NAMALWA (cell line): ENCODE measurements around the gene RAP1GAP2.
A peak's percentile ranks its signal among the peaks of the same experiment; 100 is the strongest.
"Not testable (repeated sequence)": the region's sequence is repeated elsewhere in the genome, so short reads cannot be mapped to it uniquely, and the experiment has no call there.

Experiments
- DNase-seq: peaks from one replicate; pipeline ENCODE4 v3.0.0-alpha.2; 2015; ENCODE audit warnings: low spot score

Gene RAP1GAP2

DNA sequence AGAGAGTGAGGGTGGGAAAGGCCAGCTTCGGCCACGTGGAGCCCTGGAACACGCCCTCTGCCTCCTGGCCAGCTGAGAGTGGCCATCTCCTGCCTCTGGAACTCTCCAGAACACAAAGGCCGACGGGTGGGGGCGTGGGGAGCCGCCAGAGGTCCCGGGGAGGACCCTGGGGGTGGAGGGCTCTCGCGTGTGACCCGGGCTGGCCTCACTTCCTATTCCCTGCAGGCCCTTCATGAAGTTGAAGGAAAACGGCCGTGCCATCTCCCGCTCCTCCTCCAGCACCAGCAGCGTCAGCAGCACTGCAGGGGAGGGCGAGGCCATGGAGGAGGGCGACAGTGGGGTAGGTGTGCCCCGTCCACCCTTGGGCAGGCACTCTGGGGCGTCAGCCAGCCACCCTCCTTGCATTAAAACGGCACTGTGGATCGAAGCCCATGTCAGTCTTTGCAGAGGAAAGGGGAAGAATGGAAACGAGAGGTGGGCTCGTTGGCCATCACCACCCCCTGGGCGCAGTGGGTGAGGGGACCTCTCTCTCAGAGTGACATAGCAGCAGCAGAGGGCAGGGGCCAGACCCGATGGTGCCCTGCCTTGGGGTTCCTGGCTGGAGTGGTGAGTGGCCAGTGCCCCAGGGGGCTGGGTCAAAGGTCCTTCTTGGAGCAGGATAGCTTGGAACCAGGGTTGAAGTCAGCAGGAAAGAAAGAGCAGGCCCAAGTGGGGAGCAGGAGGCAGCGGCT lies 230.1 kb downstream of the RAP1GAP2 start:
- no peak for DNase-seq

DNA sequence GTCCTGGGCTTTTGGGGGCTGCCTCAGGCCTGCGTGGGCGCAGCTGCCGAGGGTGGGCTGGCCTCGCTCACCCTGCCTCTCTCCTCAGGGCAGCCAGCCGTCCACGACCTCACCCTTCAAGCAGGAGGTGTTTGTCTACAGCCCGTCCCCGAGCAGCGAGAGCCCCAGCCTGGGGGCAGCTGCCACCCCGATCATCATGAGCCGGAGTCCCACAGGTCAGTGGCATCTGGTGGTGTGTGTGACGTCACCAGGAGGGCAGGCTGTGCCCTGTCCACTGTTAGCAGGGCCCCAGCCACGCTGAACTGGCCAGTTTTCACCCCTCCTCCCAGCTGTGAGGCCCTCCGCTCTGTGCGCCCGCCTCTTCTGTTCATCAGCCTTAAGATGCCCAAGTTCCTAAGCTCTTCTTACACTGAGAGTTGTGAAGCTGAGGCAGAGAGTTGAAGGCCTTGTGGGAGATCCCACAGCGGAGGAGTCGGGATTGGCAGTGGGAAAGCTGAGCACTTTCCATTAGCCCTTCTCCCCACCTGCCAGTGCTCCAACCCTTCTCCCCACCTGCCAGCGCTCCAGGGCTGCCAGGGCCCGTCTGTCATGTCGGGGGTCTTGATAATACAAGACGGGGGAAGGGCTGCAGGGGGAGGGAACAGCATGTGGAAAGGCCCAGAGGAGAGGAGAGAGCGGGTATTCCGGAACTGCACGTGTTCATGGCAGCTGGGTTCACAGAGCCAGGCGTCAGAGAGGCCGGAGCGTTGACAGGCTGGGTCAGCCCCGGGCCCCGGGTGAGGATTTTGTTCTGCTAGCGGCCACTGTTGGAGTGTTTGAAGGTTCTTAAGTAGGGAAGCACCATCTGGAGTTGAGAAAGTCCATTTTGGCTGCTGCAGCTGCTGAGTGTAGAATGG lies 230.9 kb downstream of the RAP1GAP2 start:
- DNase-seq, result no peak

DNA sequence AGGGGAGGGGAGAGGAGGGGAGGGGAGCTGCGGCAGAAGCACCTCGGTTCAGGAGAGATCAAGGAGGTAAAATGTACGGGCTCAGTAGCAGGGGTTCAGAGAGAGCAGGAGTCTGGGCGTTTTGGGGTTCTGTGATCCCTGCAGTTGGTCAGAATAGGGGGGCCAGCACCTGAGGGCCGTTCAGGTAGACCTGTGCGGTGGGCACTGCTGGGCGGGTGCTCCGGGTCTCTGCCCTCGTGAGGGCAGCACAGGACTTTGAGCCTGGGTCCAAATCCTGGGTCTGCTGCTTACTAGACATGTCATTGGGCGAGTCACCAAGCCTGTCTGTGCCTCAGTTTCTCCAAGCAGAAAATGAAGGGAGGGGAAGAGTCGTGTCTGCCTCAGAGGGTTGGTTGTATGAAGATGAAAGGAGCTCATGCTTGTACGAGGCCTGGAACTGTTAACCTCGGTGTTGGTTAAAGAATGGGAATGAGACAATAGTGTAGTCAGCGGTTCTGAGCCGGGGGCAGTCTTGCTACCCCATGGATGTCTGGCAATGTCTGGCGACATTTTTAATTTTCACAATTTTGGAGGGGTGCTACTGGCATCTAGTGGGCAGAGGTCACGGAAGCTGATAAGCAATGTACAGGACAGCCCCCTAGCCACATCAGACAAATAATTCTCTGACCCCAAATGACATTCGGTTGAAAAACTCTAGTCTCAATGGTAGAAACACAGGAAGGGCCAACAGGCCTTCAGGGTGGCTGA lies 231.7 kb downstream of the RAP1GAP2 start:
- DNase-seq, result no peak

DNA sequence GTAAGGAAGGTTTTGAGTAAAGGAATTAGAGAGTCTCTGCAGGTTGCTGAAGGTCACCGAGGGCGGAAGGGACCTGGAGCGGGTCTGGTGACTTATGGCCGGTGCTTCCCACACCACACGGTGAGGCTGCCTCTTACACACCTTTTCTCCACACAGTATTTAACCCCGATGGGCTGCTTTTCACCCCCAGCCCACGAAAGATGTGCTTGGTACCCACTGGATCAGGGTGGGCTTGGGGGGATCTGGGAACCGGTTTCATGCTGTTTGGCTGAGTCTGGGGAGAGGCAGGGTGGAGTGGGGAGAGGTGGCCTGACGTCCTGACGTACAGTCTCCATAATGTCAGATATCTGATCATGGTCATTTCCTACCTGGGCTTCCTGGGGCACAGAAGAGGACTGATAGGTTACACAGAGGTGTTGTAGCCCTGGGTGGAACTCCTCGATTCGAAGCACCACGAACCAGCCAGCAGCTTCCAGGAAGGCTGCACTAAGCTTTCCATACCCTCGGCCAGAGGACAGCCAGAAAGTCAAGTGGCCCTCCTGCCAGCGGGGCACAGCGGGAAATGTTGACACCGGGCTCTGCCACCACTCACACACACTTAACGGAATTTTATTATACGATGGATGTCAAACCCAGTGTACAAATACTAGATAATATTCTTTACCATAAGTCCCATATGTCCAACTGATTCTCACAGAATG lies 233.1 kb downstream of the RAP1GAP2 start:
- no peak for DNase-seq

DNA sequence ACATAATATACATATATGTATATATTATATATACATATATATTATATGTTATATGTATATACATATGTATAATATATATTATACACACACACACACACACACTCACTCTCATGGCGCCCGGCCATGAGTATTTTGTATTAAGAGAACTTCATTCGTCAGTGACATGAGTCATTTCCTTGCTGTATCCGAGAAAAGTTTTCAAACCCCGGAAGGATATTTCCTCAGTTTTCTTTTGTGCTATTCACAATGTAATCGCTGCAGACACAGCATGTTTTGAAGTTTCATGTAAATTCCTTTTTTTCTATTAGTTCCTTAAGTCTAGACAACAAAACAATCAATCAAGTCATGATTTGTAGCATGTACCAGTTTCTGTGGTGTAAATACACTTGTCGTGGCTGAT lies 233.9 kb downstream of the RAP1GAP2 start:
- DNase-seq, result no peak

DNA sequence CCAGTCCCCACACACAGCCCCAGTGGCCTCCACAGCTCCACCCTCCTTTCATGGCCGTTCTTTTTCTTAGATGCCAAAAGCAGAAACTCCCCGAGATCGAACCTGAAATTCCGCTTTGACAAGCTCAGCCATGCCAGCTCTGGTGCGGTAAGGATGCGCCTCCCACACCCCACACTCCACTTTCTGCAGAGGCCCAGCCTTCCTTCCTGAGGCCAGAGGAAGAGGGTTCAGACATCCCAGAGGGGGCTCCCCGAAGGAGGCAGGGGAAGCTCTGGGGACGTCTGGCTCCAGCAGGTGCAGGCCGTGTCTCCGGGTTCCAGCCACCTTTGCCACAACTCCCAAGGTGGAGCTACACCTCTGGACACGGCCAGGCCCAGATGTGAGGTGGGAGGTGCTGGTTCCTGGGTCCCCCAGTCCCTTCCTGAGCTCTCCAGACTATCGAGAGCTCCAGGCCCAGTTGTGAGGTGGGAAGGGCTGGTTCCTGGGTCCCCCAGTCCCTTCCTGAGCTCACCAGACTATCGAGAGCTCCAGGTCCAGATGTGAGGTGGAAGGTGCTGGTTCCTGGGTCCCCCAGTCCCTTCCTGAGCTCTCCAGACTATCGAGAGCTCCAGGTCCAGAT lies 234.7 kb downstream of the RAP1GAP2 start:
- not testable (repeated sequence) for DNase-seq

DNA sequence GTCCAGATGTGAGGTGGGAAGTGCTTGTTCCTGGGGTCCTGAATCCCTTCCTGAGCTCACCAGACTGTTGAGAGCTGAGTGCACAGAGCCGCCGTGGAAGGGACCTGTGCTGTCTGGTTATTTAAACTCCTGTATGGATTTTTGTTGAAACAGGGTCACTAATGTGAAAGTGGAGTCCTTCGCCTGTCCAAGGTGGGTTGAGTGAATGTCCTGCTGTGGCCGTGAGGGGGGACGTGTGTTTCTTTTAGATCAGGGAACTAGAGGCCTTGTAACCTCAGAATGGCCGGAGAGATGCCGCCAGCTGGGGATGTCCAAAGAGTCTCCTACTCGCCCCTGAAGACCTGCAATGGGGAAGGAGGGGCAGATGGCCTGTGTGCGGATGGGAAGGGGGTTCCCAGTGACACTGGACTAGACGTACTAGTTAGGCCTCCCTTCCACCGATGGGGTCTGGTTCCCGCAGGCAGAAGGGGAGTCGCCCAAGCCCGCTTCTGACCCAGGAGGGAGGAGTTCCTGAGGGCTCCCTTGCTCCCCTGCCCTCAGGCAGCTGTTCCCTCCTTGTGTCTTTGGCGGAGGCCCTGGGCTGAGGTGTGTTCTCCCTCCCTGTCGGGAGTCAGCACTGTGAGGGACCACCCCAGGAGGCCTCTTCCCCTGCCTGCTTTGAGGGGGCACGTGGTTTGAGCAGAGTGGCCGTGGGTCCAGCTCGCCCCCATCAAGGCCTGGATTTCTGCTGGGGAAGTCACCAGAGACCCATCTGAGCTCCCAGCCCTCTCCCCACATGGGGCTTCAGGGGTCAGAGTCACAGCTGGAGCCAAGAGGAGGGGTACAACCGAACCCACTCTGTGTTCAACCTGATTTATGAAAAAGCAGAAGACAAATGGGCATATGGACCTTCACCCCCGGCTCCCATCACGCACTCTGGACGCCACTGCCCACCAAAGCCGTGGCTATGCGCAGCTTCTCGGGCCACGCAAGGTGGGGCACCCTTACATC lies 236.3 kb downstream of the RAP1GAP2 start:
- DNase-seq, result no peak

DNA sequence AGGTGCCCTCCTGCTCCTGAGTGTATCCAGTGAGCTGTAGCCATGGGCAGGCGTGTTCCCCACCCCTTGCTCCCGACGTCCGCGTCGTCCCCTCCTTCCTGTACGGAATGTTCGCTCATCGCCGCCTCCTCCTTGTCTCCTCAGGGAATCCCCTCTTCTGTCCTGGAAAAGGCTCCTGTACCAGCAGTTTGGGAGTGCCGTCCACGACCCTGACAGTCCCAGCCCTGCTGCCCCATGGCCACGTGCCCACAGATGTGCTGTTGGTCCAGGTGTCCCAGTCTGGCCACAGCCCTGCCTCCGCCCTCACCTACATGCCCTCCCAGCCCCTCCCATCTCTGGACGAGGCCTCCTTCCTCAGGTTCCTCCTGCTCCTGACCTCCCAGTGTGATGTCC lies 237.0 kb downstream of the RAP1GAP2 start:
- DNase-seq, result no peak

DNA sequence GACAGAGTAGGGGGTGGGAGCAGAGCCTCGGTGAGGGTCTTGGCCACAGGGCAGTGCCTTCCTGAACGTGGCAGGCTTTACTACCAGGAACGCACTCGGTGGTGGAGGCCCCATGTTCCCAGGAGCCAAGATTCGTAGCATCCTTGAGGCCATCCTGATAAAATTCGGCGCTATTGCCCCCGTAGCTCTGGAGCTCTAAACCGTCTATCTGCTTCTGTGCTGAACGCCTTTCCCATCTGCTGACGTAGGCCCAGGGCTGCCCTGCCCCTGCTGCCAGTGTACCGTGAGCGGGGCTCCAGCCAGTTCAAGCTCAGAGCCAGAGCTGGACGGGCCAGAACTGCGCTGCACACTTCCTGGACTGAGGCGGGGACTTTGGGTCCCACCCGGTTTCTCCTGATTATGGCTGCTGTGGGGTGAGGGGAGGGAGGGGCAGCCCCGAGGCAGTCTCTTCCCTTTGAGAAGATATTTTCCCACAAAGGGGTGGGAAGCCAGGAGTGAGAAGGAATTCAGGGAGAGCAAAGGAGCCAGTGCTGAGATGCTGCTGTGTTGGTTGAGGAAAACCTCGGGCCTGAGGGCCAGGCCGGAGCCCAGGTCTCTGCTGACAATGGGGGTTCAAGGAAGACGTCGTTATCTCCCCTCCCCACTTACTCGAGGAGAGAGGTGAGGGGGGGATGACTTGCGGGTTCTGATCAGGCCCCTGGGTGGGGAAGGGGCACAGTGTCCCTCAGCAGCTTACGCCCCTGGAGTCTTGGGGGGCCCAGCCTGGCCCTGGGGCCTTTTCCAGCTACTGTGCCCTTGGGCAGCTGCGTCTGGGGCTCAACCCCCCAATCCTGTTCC lies 237.7 kb downstream of the RAP1GAP2 start:
- no peak for DNase-seq

DNA sequence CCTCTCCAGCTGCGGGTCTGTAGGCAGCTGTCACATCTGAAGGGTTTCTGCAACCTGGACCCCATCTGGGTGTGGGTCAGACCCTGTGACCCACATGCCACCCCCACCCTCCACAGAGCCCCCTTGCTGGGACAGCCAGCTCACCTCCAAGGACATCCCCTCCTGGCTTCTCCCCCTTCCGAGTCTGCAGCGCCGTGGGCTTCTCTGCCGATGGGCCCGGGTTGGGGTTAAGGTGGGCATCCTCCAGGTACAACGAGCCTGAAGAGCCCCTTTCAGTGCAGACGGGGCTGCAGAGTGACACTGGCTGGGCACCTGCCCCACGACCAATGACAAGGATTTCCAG lies 238.3 kb downstream of the RAP1GAP2 start:
- no peak for DNase-seq

DNA sequence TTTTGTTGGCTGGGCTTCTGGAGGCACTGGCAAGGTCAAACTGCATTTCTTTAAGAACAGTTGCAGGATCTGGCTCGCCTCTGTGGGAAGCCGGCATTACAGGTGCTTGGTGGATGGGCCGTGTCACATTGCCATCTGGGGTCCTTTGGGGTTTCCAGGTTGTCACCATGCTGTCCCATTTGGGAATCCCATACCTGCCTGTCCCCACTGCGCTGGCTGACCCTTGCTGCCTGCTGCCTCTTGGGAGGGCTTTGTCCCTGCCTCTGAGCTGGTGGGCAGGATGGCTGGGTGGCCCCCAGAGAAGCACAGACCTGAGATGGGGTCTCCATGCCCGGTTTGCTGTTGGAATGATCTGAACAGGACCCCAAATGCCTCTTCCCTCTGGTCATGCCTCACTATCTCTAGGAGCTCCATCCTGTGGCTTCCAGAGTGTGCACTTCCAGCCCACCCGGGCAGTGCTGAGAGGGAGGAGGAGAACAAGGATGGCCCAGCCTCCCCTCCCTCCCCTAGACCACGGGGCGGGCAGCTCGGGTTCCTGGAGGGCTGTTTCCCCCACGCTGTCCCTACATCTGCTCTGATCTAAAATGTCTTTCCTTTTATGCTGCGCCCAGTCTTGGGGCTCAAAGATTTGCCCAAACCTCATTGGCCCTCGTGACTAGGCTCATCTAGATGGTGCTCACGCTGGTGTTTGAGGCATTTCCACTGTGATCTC lies 239.2 kb downstream of the RAP1GAP2 start:
- no peak for DNase-seq

DNA sequence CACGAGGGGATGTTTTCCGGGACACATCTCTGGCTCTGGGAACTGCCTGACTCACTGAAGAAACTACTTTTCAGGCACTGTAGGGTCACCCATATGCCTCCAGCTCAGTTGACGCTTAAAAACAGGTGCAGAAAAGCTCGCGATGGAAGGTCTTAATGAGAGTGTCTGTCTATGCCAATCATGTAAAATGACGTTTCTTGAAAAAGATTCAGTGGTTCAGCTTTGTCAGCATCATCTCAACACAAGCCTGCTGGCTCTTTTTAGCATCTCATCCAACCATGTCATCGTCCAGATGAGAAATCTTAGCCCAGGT lies 239.7 kb downstream of the RAP1GAP2 start:
- no peak for DNase-seq

DNA sequence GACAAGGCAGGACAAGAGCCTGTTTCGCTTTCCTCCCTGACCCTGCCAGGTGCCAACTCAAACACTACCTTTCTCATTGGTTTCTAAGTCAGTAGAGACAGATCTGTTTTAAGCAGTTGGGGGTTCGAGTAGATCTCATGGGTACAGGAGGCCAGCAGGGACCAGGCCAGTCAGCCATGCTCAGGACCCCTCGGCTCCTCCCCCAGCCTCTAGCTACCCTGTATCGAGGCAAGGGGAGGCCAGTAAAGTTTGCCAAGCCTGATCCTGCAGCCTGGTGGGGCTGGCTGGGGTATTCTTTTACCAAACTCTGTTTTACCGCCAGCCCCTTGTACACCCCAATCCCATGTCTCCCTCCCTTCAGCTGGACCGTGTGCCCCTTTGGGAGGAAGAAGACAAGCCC lies 240.6 kb downstream of the RAP1GAP2 start:
- no peak for DNase-seq

DNA sequence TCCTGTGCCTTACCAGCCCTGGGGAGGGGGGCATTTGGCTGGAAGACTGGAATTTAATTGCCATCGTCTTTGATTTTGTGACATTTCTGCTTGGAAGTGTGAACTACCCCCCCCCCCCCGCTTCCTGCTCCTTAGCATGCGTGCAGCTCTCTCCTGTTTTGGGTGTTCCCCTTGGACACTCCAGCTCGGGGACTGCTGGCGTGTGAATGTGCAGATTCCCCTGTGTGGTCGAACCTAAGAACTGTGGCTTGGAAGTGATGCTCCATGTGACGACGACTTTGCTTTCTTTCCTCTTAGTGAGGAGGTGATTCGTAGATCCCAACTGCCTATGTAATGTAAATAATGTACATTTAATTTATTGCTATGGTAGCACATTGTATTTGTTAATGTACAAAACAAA lies 241.0 kb downstream of the RAP1GAP2 start:
- DNase-seq, result no peak

DNA sequence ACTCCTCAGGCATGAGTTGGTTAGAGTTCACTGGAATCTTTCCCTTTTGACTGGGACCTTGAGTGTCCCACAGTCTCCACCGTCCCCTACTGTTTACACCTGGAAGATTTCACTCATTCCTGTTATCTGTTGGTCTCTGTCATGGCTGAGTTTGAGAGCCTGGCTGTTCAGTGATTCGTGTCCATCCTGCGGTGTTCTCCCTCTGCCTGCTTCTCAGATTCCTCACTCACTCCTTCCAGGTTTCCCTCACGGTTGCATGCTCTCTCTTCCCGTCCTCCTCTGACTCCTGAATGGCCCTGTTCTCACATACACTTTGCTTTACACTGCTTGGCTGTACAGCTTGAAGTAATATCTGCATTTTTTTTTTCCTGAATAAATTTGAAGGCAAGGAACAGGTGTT lies 242.7 kb downstream of the RAP1GAP2 start:
- no peak for DNase-seq

DNA sequence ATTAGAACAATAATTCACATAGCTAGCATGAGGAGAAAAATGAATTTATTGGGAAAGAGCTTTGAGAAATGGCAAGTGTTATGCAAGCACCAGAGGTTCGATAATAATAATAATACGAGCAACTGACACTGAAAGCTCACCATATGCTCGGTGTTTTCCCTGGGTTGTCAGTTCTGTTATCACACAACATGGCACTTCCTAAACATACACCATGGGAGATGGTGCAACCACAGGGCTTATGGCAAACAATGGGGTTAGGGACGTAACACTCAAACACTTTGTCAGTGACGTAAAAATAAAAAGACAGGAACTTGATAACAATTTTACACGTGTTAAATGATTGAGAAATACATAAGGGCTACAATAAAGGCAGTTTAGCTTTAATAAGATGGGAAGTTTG lies 243.5 kb downstream of the RAP1GAP2 start:
- no peak for DNase-seq

DNA sequence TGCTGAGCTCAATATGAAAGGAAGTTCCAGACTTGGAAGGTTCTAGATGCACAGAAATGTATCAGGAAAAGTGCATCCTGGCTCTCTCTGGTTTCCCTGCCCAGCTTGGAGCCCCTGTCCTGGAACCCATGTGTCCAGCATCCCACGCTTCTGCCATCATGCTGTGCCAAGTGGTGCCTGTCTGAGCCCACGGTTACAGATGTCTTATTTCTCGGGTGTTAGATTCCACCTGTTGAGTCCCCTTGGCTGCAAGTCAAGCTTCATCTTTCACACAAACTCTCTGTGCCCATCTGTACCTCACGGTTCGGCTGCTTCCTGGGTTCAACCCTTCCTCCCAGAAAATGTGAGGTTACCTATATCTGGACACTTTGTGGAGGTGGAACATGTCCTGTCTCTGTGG lies 244.6 kb downstream of the RAP1GAP2 start:
- DNase-seq, result no peak

DNA sequence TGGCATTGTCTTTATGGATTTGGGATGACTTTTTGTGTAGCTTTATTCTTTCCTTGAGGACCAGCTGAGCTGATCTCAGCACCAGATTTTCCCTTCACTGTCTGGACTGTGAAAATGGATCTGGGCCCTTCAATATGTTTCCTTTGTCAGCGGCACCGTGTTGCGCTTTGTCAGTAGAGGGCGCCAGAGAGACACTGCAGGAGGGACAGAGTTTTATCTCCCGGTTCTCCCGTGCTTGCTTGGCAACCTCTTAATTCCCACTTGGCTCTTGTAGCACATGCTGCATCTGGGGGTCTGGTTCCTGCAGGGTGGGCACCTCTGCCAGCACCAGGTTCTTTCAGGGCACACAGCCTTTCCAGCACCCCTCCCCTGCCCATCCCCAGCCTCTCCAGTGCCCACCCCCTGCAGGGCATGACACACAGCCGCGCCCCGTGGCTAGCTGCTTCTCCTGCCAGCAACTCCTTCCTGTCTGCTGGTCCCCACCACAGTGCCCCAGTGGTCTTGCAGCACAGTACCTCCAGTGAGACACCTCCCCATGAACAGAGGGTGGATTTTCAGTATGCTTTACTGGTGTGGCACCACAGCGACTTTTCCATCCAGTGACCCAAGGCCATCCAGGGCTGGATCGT lies 247.6 kb downstream of the RAP1GAP2 start:
- peak; percentile 55 for DNase-seq

DNA sequence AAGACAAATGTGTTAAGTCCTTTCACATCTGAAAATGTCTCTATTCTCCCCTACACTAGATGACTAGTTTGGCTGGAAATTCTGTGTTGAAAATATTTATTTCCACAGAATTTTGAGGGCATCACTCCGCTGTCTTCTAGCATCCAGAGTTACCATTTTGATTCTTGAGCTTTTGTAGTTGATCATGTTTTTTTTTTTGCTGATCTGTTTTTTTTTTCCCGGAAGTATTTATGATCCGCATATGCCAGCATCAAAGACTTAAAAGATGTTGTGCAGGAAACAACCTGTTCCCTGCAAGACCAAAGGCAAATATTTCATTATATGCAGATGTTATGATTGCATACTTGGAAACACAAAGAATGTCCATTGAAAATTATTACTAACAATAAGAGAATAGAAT lies 250.5 kb downstream of the RAP1GAP2 start:
- no peak for DNase-seq
